GM19455 (cell line): ENCODE measurements around the gene CAMTA1.

Source experiments
- ATAC-seq: cut with Tn5 transposase; IDR thresholded peaks from one replicate; pipeline ENCODE4 v1.9.1; 2021; ENCODE audit not compliant: unreplicated experiment

Gene CAMTA1

GRCh38 chr1:7671146-7671465 is 885.9 kb downstream of the CAMTA1 start:
- ATAC-seq, result no peak

GRCh38 chr1:7671676-7672075 is 886.4 kb downstream of the CAMTA1 start:
- ATAC-seq, result no peak

GRCh38 chr1:7672864-7673263 is 887.6 kb downstream of the CAMTA1 start:
- no peak for ATAC-seq

GRCh38 chr1:7674972-7675371 is 889.7 kb downstream of the CAMTA1 start:
- no peak for ATAC-seq

- no peak for ATAC-seq
Observed at GRCh38 chr1:7675431-7676273, 890.4 kb downstream of the CAMTA1 start.

- ATAC-seq, result no peak
Observed at GRCh38 chr1:7676274-7676945, 891.2 kb downstream of the CAMTA1 start.

GRCh38 chr1:7677111-7677510 is 891.9 kb downstream of the CAMTA1 start:
- ATAC-seq, result no peak

GRCh38 chr1:7677815-7678214 is 892.6 kb downstream of the CAMTA1 start:
- ATAC-seq, result no peak

- no peak for ATAC-seq
Observed at GRCh38 chr1:7678491-7679158, 893.4 kb downstream of the CAMTA1 start.

- no peak for ATAC-seq
Observed at GRCh38 chr1:7679159-7679872, 894.1 kb downstream of the CAMTA1 start.

- ATAC-seq, result no peak
Observed at GRCh38 chr1:7679873-7680206, 894.6 kb downstream of the CAMTA1 start.

GRCh38 chr1:7680207-7680954 is 895.1 kb downstream of the CAMTA1 start:
- no peak for ATAC-seq

GRCh38 chr1:7680955-7681268 is 895.7 kb downstream of the CAMTA1 start:
- ATAC-seq, result no peak

GRCh38 chr1:7681401-7681800 is 896.1 kb downstream of the CAMTA1 start:
- no peak for ATAC-seq

- ATAC-seq, result no peak
Observed at GRCh38 chr1:7683521-7683920, 898.3 kb downstream of the CAMTA1 start.

GRCh38 chr1:7684132-7684531 is 898.9 kb downstream of the CAMTA1 start:
- ATAC-seq, result no peak

GRCh38 chr1:7684861-7685635 is 899.8 kb downstream of the CAMTA1 start:
- ATAC-seq, result no peak

- no peak for ATAC-seq
Observed at GRCh38 chr1:7686301-7686850, 901.1 kb downstream of the CAMTA1 start.

- no peak for ATAC-seq
Observed at GRCh38 chr1:7687411-7687810, 902.2 kb downstream of the CAMTA1 start.

GRCh38 chr1:7688659-7689058 is 903.4 kb downstream of the CAMTA1 start:
- ATAC-seq, result no peak
